Naive thymus-derived CD4-positive, alpha-beta T cell (primary cell): ENCODE measurements around the gene MGAT5B. TPM values are rescaled to one million over a fixed set of nuclear protein-coding genes. Genes with fewer than 3 reads are reported as not detected.

Source experiments
- ATAC-seq: fragments of 150-1000 bp; cut with Tn5 transposase; 2 replicates; pipeline ENCODE4 v1.10.0; 2021; ENCODE audit warnings: mild to moderate bottlenecking, moderate library complexity
- CTCF ChIA-PET: fragments of 350-600 bp; sonication (Branson Sonifier 250); formaldehyde crosslinking; loops from one replicate; lab custom pipeline; 2021; ENCODE audit warnings: antibody characterized with exemption; lab: Charles Lee
- POLR2A ChIA-PET: fragments of 350-600 bp; sonication (Branson Sonifier 250); formaldehyde crosslinking; loops from one replicate; lab custom pipeline; 2021; ENCODE audit warnings: antibody characterized with exemption, inconsistent platforms; lab: Charles Lee
- DNase-seq, 9 donors: peaks; one replicate each; pipeline versions ENCODE4 v3.0.0 to v3.0.0-alpha.2; 2020 to 2022; ENCODE audit warnings: mixed read lengths in 1 of 9
- H3K27ac ChIP-seq: one replicate; pipeline ENCODE4 v1.7.0; 2013; ENCODE audit warnings: mild to moderate bottlenecking, low read depth, low read length, moderate library complexity
- H3K27me3 ChIP-seq, 2 donors: one replicate each; pipeline ENCODE4 v1.7.0; 2013; ENCODE audit warnings: low read length in 2 of 2, mild to moderate bottlenecking in 2 of 2, moderate library complexity in 2 of 2; ENCODE audit not compliant: control insufficient read depth in 2 of 2, insufficient read depth in 2 of 2
- H3K36me3 ChIP-seq, 3 experiments: 1 replicate in 2 of 3; 2 replicates in 1 of 3; pipeline ENCODE4 v1.7.0; 2013; ENCODE audit warnings: low read length in 3 of 3, mild to moderate bottlenecking in 3 of 3, moderate library complexity in 1 of 3; ENCODE audit not compliant: insufficient read depth in 3 of 3, control insufficient read depth in 2 of 3
- H3K4me1 ChIP-seq, 2 donors: one replicate each; pipeline ENCODE4 v1.7.0; 2013; ENCODE audit warnings: low read length in 2 of 2, mild to moderate bottlenecking in 2 of 2, moderate library complexity in 1 of 2; ENCODE audit not compliant: control insufficient read depth in 2 of 2, insufficient read depth in 2 of 2
- H3K4me3 ChIP-seq: 2 replicates; pipeline ENCODE4 v1.7.0; 2013; ENCODE audit warnings: mild to moderate bottlenecking, low read length
- H3K9me3 ChIP-seq, 3 experiments: 1 replicate in 2 of 3; 2 replicates in 1 of 3; pipeline ENCODE4 v1.7.0; 2013; ENCODE audit warnings: low read length in 3 of 3; ENCODE audit not compliant: control insufficient read depth in 2 of 3
- H3K27ac Mint-ChIP-seq, 9 donors: one replicate each; pipeline ENCODE4 v1.8.0; 2020 to 2022; ENCODE audit warnings: mixed read lengths in 9 of 9, mild to moderate bottlenecking in 8 of 9, moderate library complexity in 5 of 9, inconsistent platforms in 2 of 9
- H3K27me3 Mint-ChIP-seq, 5 donors: one replicate each; pipeline ENCODE4 v1.8.0; 2021 to 2022; ENCODE audit warnings: mixed read lengths in 5 of 5, mild to moderate bottlenecking in 1 of 5
- H3K36me3 Mint-ChIP-seq, 5 donors: one replicate each; pipeline ENCODE4 v1.8.0; 2020 to 2022; ENCODE audit warnings: mixed read lengths in 5 of 5, mild to moderate bottlenecking in 3 of 5, inconsistent platforms in 1 of 5
- H3K4me1 Mint-ChIP-seq, 7 donors: one replicate each; pipeline ENCODE4 v1.8.0; 2020 to 2022; ENCODE audit warnings: mixed read lengths in 7 of 7, mild to moderate bottlenecking in 3 of 7, inconsistent platforms in 1 of 7
- H3K4me3 Mint-ChIP-seq, 10 donors: one replicate each; pipeline ENCODE4 v1.8.0; 2020 to 2022; ENCODE audit warnings: mild to moderate bottlenecking in 10 of 10, mixed read lengths in 10 of 10, moderate library complexity in 6 of 10, inconsistent platforms in 2 of 10
- H3K9me3 Mint-ChIP-seq, 11 donors: one replicate each; pipeline ENCODE4 v1.8.0; 2020 to 2022; ENCODE audit warnings: mixed read lengths in 11 of 11, mild to moderate bottlenecking in 4 of 11, inconsistent platforms in 1 of 11, moderate library complexity in 1 of 11
- intact Hi-C, 2 donors: fragments of 100-400 bp; cut with micrococcal nuclease; formaldehyde crosslinking; loops; one replicate each; pipeline ENCODE4 v1.15.1; 2023
- polyA plus RNA-seq, 2 donors: library from polyadenylated mRNA; unstranded; fragments of 300-500 nt; fragmentation: Illumina TruSeq; gene quantifications; one replicate each; pipeline ENCODE4 v1.2.3, GENCODE V29; 2021
- total RNA-seq, 6 experiments: library from RNA in 5 of 6; stranded (reverse) in 5 of 6; gene quantifications; 1 replicate in 5 of 6; 2 replicates in 1 of 6; pipeline ENCODE4 v1.2.3 and lab custom pipeline; 2021 to 2026

MGAT5B gene
- total and polyA plus RNA-seq, 7 experiments from 2014 or later: 0.12 to 3.7 (median 1.5) TPM; not detected in 1

DNA sequence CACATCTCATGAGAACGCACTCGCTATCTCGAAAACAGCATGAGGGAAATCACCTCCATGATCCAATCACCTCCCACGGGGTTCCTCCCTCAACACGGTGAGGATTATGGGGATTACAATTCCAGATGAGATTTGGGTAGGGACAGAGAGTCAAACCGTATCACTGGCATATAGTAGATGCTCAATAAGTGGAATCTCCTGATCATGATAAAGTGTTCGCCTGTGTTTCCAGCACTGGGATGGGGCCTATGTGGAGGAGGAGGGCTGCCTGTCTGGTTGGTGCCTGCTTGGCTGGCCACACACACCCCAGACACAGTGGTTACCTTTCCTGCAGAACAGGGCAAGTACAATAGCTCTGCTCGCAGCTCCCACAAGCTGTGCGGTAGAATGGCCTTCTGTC is 6.1 kb upstream of the MGAT5B start:
- H3K4me1 Mint-ChIP-seq: peaks cover 0 to 4% (median 0%) of the 10 kb centered on the region in 7 donors
- no peaks in the 10 kb centered on the region for H3K4me1 ChIP-seq
- CTCF ChIA-PET: interaction anchor here (0.9 kb wide), 1 partner anchor 205 kb away, joined by 4 read pairs; no protein-coding TSS in a partner anchor
- H3K36me3 Mint-ChIP-seq: no peaks in the 10 kb centered on the region
- no peaks in the 10 kb centered on the region for H3K9me3 ChIP-seq
- H3K27ac ChIP-seq: no peak overlapping the region
- intact Hi-C loops: no loop called here
- no peak overlapping the region for H3K27ac Mint-ChIP-seq
- H3K9me3 Mint-ChIP-seq: no peaks in the 10 kb centered on the region
- H3K27me3 Mint-ChIP-seq: peaks cover 1 to 20% (median 5%) of the 10 kb centered on the region in 5 donors
- ATAC-seq: no peak
- no peak overlapping the region for H3K4me3 Mint-ChIP-seq
- no peak for DNase-seq
- POLR2A ChIA-PET: no interaction called here
- H3K27me3 ChIP-seq: no peaks in the 10 kb centered on the region
- H3K36me3 ChIP-seq: no peaks in the 10 kb centered on the region
- no peak overlapping the region for H3K4me3 ChIP-seq

DNA sequence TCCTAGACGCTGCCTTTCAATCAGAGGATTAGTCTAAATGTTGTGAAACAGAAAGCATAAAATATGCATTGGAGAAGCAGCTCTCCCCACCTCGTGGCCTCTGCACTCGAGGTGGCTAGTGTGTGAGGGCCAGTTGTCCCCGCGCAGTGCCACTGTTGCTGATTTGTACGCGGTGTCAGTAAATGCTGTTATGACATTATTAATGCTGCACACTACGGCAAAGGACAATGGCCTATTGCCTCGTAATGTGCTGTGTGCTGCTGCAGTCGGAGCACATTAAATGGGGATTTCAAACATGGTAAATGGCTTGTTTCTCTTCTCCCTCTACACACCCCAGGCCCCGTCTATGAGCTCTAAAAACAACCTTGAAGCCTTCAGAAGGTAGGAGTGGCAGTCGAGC is 5.7 kb upstream of the MGAT5B start:
- Histone ChIP-seq H3K4me1 (no peaks in the 10 kb centered on the region), H3K4me3 (no peak overlapping the region), H3K27ac (no peak overlapping the region), H3K27me3 (no peaks in the 10 kb centered on the region), H3K36me3 (no peaks in the 10 kb centered on the region), H3K9me3 (no peaks in the 10 kb centered on the region)
- Mint-ChIP-seq H3K27ac (no peak overlapping the region), H3K4me3 (no peak overlapping the region), H3K27me3 (peaks cover 5 to 24% (median 9%) of the 10 kb centered on the region in 5 donors), H3K9me3 (no peaks in the 10 kb centered on the region), H3K36me3 (no peaks in the 10 kb centered on the region), H3K4me1 (peaks cover 0 to 5% (median under 1%) of the 10 kb centered on the region in 7 donors)
- ChIA-PET POLR2A (no interaction called here), CTCF (interaction anchor here (0.9 kb wide), 1 partner anchor 205 kb away, joined by 4 read pairs; no protein-coding TSS in a partner anchor)
- DNase-seq (no peak), ATAC-seq (no peak)
- intact Hi-C loops: no loop called here

DNA sequence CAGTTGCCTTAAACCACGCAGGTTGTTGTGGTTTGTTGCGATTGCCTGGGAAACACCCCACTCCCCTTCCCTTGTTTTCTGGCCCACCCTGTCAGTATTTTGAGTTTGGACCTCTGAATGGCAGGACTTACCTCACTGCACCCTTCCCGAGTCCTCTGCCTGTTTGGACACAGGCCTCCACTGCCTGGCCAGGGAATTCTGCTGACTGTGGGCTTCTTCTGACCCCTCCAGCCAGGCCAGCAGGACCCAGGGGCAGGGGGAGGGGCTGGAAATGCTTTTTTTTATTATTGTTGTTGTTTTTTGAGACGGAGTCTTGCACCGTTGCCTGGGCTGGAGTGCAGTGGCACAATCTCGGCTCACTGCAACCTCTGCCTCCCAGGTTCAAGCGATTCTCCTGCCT is 4.2 kb upstream of the MGAT5B start:
- H3K27me3 Mint-ChIP-seq: peaks cover 10 to 28% (median 14%) of the 10 kb centered on the region in 5 donors
- ATAC-seq: no peak
- H3K36me3 ChIP-seq: no peaks in the 10 kb centered on the region
- H3K4me1 Mint-ChIP-seq: peaks cover 4 to 10% (median 5%) of the 10 kb centered on the region in 7 donors
- H3K4me1 ChIP-seq: peaks cover 2 to 8% of the 10 kb centered on the region in 2 donors
- CTCF ChIA-PET: interaction anchor here (0.9 kb wide), 1 partner anchor 192 kb away, joined by 3 read pairs; no protein-coding TSS in a partner anchor
- POLR2A ChIA-PET: interaction anchor here (0.5 kb wide), 1 partner anchor 1243 kb away, joined by 3 read pairs; no protein-coding TSS in a partner anchor
- no peaks in the 10 kb centered on the region for H3K36me3 Mint-ChIP-seq
- H3K9me3 ChIP-seq: no peaks in the 10 kb centered on the region
- H3K27me3 ChIP-seq: peaks cover 2 to 4% of the 10 kb centered on the region in 2 donors
- no peak overlapping the region for H3K27ac Mint-ChIP-seq
- H3K9me3 Mint-ChIP-seq: peaks cover 0 to 2% (median 0%) of the 10 kb centered on the region in 11 donors
- H3K4me3 ChIP-seq: no peak overlapping the region
- H3K27ac ChIP-seq: no peak overlapping the region
- intact Hi-C loops: no loop called here
- H3K4me3 Mint-ChIP-seq: no peak overlapping the region
- no peak for DNase-seq

DNA sequence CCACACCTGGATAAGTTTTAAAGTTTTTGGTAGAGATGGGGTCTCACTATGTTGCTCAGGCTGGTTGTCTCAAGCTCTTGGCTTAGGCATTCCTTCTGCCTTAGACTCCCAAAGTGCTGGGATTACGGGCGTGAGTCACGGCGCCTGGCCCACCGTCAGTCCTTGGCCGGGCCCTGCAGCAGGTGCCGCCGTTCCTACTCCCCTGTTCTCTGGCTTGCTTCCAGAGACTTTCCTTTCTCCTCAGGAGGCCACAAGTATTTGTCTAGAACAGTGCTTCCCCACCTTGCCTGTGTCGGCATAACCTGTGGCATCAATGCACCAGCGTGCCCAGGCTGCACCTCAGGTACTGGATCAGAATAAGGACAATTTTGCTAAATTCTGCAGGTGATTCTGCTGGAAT is 3.0 kb upstream of the MGAT5B start:
- H3K27ac ChIP-seq: no peak overlapping the region
- H3K4me3 ChIP-seq: no peak overlapping the region
- Mint-ChIP-seq H3K36me3 (no peaks in the 10 kb centered on the region), H3K27me3 (peaks cover 10 to 30% (median 14%) of the 10 kb centered on the region in 5 donors), H3K9me3 (peaks cover 0 to 2% (median 0%) of the 10 kb centered on the region in 11 donors), H3K27ac (no peak overlapping the region), H3K4me3 (no peak overlapping the region), H3K4me1 (peaks cover 4 to 13% (median 5%) of the 10 kb centered on the region in 7 donors)
- intact Hi-C loops: loop anchor here in 1 of 2 donors (5.0 kb wide), 1 partner anchor 132 kb away; no protein-coding TSS in a partner anchor
- ChIA-PET CTCF (interaction anchor here (1.3 kb wide), 1 partner anchor 191 kb away, joined by 9 read pairs; no protein-coding TSS in a partner anchor), POLR2A (no interaction called here)
- H3K9me3 ChIP-seq: no peaks in the 10 kb centered on the region
- H3K4me1 ChIP-seq: peaks cover 5 to 13% of the 10 kb centered on the region in 2 donors
- DNase-seq (no peak), ATAC-seq (no peak)
- H3K36me3 ChIP-seq: no peaks in the 10 kb centered on the region
- peaks cover 4 to 5% of the 10 kb centered on the region in 2 donors for H3K27me3 ChIP-seq

DNA sequence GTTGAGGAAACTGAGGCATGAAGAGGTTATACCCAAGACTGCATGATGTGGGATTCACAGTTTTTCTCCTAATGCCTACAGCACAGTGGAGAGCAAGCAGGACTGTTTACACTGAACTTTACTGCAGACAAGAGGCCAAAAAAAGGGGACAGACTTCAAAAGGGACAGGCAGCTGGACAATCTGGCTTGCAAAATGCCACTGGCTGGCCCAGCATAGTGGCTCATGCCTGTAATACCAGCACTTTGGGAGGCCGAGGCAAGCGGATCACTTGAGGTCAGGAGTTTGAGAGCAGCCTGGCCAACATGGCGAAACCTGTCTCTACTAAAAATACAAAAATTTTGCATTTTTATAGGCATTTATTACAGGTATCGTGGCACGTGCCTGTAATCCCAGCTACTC is 2.0 kb upstream of the MGAT5B start:
- POLR2A ChIA-PET: no interaction called here
- intact Hi-C loops: loop anchor here in 1 of 2 donors (5.0 kb wide), 1 partner anchor 131 kb away; no protein-coding TSS in a partner anchor

DNA sequence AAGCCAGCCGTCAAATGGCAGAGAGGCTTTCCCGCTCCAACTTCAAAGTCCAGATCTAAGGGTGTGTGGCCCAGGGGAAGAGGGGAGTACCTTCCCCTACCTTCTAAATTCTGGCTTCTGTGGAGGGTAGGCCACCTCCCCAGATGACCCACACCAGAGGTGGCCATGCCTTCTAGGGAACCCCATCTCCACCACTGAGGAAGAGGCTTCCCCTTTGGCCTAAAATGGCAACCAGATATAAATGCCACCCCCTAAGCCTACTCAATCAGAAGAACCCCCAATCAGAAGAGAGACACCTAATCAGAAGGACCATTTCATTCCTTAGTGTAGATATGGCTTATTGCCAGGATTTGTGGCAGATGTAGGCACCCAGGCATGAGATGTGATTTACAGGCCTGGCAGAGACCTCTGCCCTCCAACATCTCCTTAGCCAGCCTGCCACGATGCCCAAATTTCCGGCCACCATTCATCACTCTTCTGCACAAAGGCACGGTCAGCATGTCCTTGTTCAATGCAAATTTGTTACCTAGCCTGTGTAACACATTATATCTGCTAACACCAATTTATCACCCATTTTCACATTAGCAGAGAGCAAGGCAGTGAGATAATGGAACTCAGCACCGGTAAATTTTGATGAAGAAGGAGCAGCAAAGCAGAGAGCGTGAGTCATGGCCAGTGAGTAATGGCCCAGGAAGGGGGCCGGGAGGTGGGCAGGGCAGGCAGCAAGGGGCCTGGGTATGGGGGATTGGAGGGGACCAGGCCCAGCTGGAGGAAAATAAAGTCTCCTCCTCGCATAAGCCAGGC is 1.2 kb upstream of the MGAT5B start:
- Histone ChIP-seq H3K36me3 (no peaks in the 10 kb centered on the region), H3K4me3 (no peak overlapping the region), H3K27ac (no peak overlapping the region), H3K9me3 (no peaks in the 10 kb centered on the region), H3K27me3 (peaks cover 4 to 5% of the 10 kb centered on the region in 2 donors), H3K4me1 (peaks cover 5 to 13% of the 10 kb centered on the region in 2 donors)
- Mint-ChIP-seq H3K4me1 (peaks cover 4 to 11% (median 6%) of the 10 kb centered on the region in 7 donors), H3K9me3 (peaks cover 0 to 2% (median 0%) of the 10 kb centered on the region in 11 donors), H3K36me3 (no peaks in the 10 kb centered on the region), H3K4me3 (peak overlapping the region; percentile 7 to 84 (median 69)), H3K27ac (peak overlapping the region in 2 of 9 donors; percentile 46 to 76), H3K27me3 (peaks cover 14 to 40% (median 17%) of the 10 kb centered on the region in 5 donors)
- ATAC-seq: no peak
- CTCF ChIA-PET: interaction anchor here (0.7 to 6.7 kb wide), 8 partner anchors 11 to 206 kb away, joined by 3 to 73 read pairs (median 4); no protein-coding TSS in a partner anchor
- POLR2A ChIA-PET: no interaction called here
- intact Hi-C loops: loop anchor here in 1 of 2 donors (5.0 kb wide), 1 partner anchor 130 kb away; no protein-coding TSS in a partner anchor
- DNase-seq: no peak

More for the DNA sequence above, 2.0 kb upstream of the MGAT5B start:
- CTCF ChIA-PET: interaction anchor here (0.6 to 2.5 kb wide), 3 partner anchors 190 to 440 kb away, joined by 3 to 44 read pairs (median 9); no protein-coding TSS in a partner anchor
- H3K9me3 Mint-ChIP-seq: peaks cover 0 to 2% (median 0%) of the 10 kb centered on the region in 11 donors
- H3K36me3 Mint-ChIP-seq: no peaks in the 10 kb centered on the region
- H3K27ac ChIP-seq: no peak overlapping the region
- H3K4me1 Mint-ChIP-seq: peaks cover 4 to 13% (median 5%) of the 10 kb centered on the region in 7 donors
- no peak overlapping the region for H3K27ac Mint-ChIP-seq
- peaks cover 4 to 5% of the 10 kb centered on the region in 2 donors for H3K27me3 ChIP-seq
- H3K27me3 Mint-ChIP-seq: peaks cover 11 to 38% (median 14%) of the 10 kb centered on the region in 5 donors
- H3K4me1 ChIP-seq: peaks cover 5 to 13% of the 10 kb centered on the region in 2 donors
- H3K36me3 ChIP-seq: no peaks in the 10 kb centered on the region
- peak overlapping the region in 1 of 10 donors; percentile 13 for H3K4me3 Mint-ChIP-seq
- ATAC-seq (no peak), DNase-seq (no peak)
- no peak overlapping the region for H3K4me3 ChIP-seq
- H3K9me3 ChIP-seq: no peaks in the 10 kb centered on the region
